NCI-H510A (cell line): ENCODE measurements around the gene GNG8.

Experiments used
- DNase-seq: peaks from one replicate; lab custom pipeline; 2025; lab: John Stamatoyannopoulos, UW

Gene GNG8

GRCh38 chr19:46601318-46602224 lies 34.4 kb downstream of the GNG8 start, which contains the start of gene CALM3:
Gene CALM3, plus strand, starts transcription at chr19:46601330. Its CDS starts 105 bp downstream, at chr19:46601435.
- DNase-seq, result no peak

DNA sequence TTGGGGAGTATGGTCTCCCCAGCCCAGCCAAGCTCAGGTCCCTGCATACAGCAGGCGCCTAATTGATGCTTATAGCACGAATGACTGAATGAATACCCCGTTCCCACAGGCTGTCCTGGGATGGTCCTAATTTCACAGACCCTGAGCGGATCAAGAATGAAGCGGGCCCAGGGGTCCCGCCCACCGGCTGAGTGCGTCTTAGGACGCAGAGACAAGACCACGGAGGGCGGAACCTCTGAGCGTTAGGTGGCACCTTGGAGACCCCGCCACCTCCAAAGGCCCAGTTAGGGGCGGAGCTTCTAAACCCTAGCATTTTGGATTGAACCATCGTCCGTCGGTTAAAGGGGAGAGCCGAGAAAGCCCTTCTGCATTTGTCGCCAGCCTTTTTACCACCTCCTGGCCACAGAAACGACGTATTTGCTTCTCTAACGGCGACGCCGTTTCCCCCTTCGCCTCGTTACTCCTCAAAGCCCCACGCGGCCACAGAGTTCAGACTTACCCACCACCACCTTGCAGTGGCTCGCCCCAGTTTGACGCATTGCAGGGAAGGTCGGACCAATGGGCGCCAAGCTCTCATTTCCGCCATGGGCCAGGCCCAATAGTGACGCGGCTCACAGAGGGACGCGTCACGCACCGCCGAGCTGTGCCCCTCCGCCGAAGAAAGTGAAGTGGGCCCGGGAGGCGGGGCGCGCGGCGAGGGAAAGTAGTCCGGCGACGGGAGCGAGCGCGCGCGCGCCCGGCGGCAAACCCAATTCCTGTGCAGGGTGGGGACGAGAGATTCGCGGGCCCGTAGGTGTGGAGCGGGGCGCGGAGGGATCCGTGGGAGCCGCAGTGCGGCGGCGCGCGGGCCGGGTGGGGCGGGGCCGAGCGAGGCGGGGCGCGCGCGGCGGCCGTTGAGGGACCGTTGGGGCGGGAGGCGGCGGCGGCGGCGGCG lies 35.4 kb downstream of the GNG8 start:
- DNase-seq, result peak; percentile 99

GRCh38 chr19:46599716-46600373 lies 36.2 kb downstream of the GNG8 start:
- DNase-seq, result no peak

DNA sequence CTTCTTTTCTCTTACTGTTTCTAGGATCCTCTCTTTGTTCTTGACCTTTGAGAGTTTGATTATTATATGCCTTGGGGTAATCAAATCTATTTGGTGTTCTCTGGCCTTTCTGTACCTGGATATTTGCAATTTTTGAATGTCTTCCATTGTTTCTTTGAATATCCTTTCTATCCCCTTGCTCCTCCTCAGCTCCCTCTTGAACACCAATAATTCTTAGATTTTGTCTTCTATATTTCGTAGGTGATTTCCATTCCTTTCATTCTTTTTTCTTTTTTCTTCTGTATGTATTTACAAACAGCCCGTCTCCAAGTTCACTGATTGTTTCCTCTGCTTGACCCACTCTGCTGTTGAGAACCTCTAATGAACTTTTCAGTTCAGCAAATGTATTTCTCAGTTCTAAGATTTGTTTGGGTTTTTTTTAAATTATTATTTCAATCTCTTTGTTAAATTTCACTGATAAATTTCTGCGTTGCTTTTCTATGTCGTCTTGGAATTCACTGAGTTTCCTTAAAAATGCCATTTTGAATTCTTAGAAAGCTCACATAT lies 37.6 kb downstream of the GNG8 start:
- DNase-seq, result no peak

- DNase-seq, result no peak
Measured at GRCh38 chr19:46596008-46596407, 40.0 kb downstream of the GNG8 start.

- no peak for DNase-seq
Measured at GRCh38 chr19:46591870-46592269, 44.1 kb downstream of the GNG8 start.

GRCh38 chr19:46591254-46591653 lies 44.7 kb downstream of the GNG8 start:
- no peak for DNase-seq

DNA sequence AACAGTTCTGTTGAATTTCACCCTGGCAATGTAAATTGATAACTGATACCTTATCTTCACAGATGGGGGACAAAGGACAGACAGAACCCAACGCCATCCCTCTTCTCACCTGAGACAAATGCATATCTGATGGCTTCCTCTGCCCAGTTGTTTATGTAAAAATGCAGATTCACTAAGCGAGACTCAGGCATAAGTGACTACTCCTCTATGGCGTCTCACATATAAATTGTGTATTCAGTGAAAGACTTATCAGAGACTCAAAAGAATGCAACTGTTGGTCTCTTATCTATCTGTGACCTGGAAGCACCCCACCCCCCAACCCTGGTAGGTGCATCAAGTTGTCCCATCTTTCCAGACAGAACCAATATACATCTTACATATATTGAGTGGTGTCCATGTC lies 48.1 kb downstream of the GNG8 start:
- no peak for DNase-seq

DNA sequence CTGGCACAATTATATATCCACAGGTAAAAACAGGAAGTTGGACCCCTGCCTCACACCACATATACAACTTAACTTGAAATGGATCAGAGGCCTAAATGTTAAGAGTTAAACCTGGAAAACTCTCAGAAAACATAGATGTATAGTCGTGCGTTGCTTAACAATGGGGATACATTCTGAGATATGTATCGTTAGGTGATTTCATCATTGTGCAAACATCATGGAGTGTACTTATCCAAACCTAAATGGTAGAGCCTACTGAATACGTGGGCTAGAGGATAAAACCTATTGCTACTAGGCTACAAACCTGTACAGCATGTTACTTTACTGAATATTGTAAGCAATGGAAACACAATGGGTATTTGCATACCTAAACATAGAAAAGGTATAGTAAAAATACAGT lies 49.7 kb downstream of the GNG8 start:
- DNase-seq, result no peak

GRCh38 chr19:46585539-46585938 lies 50.5 kb downstream of the GNG8 start:
- DNase-seq, result no peak
